GM21360 (cell line): ENCODE measurements around the gene CCDC61.

Experiments used
- ATAC-seq: cut with Tn5 transposase; IDR thresholded peaks from one replicate; pipeline ENCODE4 v1.9.1; 2021; ENCODE audit warnings: mild to moderate bottlenecking, moderate library complexity; ENCODE audit not compliant: unreplicated experiment

The CCDC61 gene

DNA sequence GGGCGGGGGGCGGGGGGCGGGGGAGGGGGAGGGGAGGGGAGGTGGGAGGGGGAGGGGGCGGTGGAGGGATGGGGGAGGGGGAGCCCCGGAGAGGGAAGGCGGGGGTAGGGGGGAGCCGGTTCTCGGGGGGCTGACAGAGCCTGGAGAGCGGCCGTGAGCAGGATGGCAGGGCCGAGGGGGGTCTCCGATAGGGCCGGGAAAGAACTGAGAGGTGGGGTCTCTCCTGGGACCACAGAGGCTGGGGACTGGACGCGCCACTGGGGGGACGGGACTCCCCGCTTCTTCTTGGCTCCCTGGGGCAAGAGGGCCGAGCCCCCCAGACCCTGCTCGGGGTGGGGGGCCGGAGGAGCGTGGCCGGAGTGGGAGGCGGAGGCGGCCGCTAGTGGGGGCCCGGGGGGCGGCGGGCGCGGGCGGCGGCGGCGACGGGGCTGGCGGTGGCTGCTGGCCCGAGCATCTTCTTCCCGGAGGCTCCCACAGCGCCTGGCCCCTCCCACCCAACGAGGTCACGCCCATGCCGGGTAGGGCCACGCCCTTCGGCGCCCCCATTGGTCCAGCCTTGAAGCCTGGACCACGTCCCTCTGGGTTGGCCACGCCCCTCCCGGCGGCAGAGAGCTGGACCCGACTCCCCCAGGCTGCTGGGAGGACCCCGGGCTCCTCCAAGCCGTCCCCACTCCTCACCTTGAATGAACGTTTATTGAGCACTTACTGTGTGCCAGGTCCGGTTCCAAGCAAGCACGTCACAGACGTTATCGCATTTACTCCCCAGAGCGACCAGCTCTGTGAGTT is 21.5 kb upstream of the CCDC61 start, which contains the start of gene NOVA2:
Gene NOVA2, minus strand, starts transcription at position 313 of the 786 bp plus-strand sequence. CDS start 514 bp downstream, outside the sequence.
- no peak for ATAC-seq

DNA sequence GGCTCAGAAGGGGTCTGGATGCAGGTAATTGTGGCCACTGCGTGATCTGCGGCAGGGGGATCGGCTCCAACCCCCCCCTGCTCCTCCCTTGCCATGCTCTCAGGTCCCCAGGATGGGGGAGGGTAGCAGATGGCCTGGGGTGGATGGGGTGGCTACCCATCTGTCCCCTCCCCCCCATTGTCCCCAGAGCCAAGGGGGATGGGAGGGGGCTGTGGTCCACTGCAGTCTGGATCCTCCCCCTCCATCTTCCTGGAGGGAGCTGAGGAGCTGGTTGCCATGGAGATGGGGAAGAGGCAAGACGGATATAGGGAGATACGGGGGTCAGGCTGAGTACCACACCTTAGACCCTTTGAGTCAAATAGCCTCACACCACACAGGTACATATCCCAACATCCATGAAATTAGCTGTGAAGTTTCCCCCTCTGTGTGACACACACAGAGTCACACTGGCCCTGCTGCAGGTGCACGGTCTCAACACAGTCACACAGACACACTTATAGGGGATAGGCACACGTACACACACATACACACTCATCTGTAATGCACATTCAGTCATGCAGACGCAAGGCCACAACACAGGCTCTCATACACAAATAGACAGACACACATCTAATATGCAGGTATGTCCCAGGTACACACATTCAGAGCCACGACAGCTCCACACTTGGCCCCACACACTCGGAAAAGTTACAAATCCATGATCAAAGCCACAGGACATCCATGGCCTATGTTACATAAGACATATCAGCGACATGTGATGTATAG is 19.8 kb upstream of the CCDC61 start:
- ATAC-seq, result no peak

DNA sequence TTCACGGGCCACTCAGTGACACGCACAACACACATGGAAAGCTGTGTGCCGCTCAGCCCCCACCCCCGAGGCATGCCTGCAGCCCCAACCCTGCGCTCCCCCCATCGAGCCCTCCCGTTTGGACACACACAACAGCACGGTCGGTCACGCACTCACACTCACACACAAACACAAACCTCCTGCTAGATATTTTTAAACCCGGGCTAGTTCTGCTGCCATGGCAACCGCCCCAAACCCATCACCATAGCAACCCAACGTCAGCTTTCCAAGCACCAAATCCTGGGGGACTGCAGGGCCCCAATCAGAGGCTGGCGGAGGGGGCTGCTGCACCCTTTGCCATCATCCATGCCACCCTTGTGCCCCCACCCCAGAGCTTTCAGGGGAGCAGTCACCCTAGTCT is 19.1 kb upstream of the CCDC61 start:
- no peak for ATAC-seq

DNA sequence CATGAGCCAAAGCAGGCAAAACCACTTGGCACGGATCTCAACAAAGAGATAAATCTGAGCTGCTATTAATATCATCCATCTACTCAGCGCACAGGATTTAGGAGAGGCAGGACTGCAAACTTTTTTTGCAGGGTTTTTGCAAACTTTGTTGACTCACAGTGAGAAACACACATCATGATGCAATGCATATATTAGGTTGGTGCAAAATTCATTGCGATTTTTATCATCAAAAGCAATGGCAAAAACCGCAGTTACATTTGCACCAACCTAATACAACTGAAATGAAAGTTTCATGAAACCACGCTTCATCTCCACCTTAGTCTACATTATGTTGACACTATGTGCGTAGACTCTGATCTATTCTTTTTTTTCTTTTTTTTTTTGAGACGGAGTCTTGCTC is 17.1 kb upstream of the CCDC61 start:
- no peak for ATAC-seq

DNA sequence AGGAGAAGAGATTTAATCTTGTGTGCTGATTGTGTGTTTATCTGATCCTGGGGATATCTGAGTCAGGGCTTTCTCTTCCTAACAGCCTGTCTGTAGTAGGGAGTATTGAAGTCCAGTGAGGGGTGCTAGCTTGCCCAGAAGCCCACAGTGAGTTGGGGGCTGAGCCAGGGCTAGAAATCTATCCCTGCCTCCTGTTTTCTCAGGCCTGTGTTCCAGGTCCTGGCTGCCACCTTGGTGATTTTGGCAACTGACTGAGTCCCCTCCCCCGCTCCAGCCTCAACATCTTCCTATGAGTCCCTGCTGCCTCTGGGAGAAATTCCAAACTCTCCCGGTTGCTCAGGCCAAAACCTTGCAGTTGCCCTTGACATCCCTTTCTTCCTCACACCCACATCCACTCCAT is 13.9 kb upstream of the CCDC61 start:
- ATAC-seq, result no peak

DNA sequence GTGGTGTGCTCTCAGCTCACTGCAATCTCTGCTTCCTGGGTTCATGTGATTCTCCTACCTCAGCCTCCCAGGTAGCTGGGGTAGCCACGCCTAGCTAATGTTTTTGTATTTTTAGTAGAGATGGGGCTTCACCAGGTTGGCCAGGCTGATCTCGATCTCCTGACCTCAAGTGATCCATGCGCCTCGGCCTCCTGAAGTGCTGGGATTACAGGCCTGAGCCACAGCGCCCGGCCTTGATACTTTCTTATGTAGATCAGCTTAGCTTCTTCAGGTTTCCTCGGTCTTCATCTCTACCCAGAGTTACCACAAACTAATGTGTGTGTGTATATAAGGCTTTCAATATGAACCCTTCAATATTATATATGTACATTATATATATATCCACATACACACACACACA is 9.9 kb upstream of the CCDC61 start:
- no peak for ATAC-seq

DNA sequence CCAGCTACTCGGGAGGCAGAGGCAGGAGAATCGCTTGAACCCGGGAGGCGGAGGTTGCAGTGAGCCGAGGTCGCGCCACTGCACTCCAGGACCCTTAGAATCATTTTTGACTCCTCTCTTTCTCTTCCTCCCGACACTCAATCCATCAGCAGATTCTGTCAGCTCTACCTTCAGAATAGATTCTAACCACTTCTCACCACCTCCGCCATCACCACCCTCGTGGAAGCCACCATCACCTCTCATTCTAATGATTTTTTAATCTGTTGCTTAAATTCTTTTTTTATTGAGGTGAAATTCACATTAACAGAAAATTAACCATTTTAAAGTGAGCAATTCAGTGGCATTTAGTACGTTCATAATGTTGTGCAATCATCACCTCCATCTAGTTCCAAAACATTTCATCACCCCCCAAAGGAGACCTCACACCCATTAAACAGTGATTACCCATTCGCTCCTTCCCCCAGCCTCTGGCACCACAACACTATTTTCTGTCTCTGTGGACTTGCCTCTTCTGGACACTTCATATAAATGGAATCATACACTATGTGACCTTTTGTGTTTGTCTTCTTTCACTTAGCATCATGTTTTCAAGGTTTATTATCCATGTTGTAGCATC is 5.0 kb upstream of the CCDC61 start:
- ATAC-seq, result no peak

DNA sequence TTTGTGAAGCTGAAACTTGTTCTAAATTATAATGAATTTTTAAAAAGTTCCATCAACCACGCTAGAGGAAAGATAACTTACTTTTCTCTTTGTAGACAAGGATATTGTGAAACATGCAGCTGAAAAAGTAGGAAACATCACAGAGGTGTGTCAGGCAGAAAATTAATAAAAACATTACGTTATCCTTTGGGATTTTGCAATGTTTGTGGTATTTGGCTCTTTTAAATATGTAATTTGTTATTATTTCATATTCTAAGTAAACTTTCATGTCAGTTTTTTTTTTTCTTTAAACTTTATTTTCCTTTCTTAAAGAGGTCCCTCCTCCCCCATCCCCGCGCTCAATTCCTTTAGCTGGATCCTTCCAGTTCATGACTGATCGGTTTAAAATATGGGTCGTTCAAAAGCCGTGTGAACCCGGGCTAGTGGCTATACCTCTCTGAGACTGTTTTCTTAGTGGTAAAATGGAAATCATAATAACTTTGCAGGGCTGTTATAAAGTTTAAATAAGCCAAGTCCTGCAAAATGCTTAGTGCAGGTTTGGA is 740 bp upstream of the CCDC61 start:
- ATAC-seq, result no peak

DNA sequence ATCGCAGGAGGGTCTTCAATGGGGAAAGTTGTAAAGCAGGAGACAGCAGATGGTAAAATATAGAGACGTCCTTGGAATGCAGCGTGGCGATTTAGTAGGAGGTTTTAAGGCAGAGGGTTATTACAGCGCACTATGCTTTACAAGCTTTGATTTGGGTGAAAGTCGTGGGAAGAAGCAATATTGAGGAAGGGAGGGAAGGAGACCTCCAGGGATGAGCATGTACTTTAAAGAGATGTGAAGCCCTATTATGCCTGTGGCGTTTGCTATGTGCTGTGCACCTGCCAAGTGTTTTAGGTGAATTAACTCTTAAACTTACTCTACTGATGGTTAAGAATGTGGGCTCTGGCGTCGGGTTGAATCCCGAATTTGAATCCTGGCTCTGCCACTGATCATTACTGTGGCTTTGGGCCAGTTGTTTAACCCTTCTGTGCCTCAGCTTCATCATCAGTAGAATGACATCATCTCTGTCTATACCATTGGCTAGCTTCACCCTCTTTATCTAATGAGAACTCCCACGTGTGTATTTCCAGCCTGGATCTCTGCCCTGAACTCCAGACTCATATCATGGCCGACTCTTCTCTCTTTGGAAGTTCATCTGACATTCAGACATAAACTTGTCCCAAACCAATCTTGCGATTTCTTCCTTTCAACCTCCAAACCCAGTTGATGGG is 583 bp downstream of the CCDC61 start:
- ATAC-seq, result no peak

DNA sequence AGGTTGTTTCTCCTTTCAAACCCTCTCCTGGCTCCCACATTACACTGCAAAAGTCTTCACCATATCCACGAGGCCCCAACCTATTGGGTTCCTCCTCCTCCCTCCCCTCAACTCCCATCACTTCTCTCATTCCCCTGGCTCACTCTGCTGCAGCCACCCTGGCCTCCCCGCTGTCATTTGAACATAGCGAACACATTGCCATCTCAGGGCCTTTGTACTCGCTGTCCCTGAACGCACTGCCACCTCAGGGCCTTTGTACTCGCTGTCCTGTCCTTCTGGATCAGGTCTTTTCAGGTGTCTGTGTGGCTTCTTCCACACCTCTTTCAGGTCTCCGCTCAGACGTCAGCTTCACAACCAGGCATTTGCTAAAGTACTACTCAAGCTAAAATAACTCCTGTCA is 1.7 kb downstream of the CCDC61 start:
- ATAC-seq, result no peak

DNA sequence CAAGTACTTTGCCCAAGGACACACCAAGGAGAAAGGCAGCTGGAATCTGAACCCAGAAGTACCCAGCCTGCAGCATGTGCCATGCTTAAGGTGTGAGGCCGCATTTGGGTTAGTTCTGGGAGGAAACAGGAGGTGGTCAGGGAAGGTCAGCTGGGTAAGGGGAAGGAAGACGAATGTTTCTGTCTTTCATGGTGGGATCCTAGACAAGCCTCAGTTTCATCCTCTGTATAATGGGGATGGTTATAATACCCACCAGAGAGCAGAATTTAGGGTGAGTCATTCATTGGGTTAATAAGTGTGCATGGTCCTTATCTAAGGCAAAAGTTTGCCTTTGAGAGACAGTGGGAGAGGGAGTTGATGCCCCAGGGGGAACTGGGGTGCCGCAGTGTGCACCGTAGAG is 3.6 kb downstream of the CCDC61 start:
- no peak for ATAC-seq

DNA sequence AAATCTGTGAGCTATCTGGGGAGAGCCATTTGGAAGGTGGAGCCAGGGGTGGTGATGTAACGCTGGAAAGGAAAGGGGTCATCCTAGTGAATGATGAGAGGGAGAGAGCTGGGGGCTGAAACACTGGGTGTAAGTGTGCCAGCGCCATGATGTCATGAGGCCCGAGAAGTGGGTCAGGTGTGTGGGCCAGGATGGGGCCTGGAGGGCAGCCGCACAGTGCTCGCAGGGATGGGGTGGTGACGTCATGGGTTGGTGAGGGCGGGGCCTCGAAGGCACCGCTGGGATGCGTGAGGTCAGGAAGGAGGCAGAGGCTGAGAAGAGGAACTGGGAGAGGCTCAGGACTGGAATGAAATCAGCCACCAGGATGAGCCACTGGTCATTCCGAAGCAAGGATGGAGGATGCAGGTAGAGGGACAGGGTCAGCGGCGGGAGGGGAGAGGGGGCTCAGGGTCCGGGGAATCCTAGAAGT is 4.4 kb downstream of the CCDC61 start:
- ATAC-seq, result no peak

DNA sequence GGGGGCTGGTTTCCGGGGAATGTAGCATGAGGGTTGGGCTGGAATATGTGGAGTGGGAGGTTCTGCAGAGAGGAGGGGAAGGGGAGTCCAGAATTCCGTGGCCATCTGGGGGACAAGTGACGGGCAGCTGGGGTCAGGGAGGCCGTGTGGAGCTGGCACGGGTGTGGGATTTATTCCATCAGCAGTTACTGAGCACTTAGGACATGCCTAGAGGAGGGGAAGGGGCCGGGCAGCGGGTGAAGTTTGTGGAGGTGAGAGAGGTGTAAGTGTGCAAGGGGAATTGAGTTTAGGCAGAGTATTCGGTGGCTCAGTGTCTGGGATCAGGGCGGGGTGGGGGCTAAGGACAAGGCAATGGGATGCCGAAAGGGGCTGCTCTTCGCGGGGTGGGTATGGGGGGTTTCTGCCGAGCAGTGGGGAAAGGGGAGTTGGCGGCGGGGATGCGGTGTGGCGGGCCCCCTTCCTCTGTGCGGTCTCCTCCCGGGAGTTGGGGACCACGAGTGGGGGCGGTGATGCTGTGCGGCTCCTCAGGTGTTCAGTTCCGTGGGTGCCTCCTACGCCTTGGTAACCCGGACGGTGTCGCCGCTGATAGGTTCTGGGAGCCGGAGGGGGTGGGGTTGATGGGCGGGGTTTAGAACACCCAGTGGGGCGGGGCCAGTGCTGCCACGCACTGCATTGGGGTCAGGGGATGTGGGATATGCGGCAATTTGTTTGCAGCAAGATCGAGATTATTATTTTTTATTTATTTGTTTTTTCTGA is 5.4 kb downstream of the CCDC61 start:
- no peak for ATAC-seq

DNA sequence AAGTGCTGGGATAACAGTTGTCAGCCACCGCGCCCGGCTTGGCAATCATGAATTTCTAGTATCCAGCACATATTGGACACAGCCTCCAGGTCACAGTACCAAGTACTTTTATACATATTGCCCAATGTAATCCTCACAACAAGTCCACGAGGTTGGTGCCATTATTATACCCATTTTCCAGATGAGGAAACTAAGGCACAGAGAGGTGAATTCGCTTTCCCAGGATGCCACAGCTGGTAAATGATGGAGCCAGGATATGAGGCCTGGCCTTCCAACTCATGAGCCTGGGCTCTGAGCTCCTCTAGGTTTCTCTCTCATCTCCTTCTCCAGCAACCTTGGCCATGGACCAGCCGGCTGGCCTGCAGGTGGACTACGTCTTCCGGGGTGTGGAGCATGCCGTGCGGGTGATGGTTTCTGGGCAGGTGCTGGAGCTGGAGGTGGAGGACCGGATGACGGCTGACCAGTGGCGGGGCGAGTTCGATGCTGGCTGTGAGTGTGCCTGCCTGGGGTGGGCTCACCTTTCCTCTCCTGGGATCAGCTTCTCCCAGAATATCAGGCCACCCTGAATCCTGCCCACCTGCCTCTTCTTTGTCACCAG is 7.5 kb downstream of the CCDC61 start:
- ATAC-seq, result no peak

DNA sequence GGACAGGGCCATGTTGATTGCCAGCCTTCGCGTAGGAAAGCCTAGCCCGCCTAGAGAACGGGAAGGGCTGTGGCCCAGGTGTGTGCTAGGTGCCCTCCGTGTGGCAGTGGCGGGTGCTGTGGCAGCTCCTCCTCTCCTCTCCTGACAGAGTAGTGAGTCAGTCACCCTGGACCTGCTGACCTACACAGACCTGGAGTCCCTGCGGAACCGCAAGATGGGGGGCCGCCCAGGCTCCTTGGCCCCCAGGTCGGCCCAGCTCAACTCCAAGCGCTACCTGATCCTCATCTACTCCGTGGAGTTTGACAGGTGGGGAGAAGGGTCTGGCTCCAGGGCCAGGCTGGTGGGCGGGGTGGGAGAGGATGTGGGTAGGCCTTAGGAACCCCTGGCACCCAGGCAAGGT is 11.1 kb downstream of the CCDC61 start:
- ATAC-seq, result no peak

DNA sequence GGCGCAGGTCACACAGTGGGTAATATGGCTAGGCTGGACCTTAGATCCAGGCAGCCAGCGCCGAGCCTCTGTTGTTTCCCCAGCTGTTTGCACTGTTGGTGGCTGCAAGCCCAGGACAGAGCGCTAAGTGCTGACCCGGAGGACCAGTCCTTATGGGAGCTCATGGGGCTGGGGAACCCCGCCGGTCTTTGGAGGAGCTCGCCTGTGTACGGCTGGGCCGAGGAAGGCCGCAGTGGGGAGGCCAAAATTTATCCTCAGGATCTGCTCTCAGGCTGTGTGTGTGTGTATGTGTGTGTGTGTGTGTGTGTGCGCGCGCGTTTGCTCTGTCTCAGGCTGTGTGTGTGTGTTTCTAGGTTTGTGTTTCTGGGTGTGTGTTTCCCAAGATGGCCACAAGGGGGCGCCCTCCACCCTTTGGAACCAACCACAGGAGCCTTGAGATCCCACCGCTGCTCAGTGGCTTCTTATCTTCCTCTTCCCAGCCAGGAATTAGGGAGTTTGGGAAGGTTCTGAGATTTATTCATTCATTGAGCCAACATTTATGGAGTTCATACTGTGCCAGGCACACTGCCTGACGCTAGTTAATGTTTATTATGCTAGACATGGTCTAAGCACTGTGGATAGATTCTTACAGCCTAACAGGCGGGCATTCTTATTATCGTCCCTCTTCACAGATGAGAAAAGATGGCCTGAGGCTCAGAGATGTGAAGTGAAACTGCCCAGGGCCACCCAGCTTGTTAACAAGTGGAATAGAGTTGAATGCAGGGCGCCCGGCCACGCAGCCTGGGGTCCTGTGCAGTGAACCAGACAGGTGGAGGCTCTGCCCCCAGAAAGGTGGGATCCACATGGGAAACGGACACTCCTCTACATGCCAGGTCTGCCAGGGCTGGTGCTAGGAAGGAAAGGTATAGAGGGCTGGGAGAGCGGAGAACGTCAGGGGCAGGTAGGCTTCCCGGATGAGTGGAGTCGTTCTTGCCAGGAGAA is 14.6 kb downstream of the CCDC61 start:
- no peak for ATAC-seq

DNA sequence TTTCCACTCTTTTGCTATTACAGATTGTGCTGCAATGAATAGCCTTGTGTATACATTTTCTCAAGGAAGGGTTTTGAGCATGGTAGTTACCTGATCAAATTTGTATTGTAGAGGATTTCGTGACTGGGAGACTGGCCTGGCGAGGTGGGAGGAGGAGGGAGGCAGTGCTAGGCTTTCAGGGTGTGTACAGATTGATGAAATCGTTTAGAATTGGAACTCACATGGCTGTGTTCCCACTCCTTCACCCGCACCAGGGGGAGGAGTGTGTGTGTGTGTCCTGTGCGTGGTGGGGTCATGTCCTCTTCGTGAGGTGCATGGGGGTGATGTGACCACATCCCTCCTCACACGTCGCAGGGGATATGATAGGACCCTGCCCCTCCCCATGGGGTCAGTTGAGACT is 19.3 kb downstream of the CCDC61 start:
- no peak for ATAC-seq

DNA sequence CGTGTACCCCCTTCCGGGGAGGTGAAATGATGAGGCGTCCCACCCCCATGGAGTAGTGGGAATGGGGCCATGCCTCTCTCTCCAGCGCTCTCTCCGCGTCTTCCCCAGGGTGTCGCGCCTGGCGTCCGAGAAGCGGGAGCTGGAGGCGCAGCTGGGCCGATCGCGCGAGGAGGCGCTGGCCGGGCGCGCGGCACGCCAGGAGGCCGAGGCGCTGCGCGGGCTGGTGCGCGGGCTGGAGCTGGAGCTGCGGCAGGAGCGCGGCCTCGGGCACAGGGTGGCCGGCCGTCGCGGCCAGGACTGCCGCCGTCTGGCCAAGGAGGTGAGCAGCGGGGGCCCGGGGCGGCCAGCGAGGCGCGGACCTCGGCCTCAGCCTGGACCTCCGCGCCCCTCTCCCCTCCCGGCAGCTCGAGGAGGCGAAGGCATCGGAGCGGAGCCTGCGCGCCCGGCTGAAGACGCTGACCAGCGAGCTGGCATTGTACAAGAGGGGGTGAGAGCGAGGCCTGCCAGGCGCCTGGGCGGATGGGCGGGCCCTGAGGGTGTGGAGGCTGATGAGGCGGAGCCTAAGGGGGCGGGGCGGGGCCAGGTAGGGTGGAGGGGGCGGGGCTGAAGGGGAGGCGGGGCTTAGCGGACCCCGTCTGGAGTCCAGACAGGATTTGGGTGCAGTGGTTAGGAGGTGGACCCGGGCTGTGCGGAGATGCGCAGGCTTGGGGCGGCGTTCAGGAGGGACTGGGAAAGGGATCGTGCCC is 19.8 kb downstream of the CCDC61 start:
- ATAC-seq, result no peak
